HuH-7 (cell line): Measurements from ENCODE around the gene LCP2.

Source experiments
- DNase-seq: peaks from one replicate; pipeline ENCODE4 v3.0.0; 2011; ENCODE audit warnings: low spot score

Gene LCP2

GRCh38 chr5:170296036-170296934 lies 1.3 kb downstream of the LCP2 start:
- no peak for DNase-seq

DNA sequence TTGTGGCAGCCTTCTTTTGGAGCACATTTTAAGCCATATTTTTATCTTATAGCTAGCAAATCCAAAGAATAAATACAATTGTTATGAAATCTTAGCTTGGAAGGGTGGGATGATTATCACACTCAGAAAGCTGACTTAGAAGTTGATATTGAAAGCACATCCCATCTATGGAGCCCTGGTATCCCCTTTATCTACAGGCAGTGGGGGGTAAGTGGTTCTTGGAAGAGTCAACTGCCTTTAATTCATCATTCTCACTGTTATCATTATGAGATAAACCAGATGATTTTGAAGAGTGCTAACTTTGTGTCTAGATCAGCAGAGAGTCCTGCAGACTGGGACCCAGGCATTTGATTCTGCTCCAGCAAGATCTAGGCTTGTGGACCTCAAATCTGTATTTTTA lies 3.0 kb downstream of the LCP2 start:
- DNase-seq: no peak

DNA sequence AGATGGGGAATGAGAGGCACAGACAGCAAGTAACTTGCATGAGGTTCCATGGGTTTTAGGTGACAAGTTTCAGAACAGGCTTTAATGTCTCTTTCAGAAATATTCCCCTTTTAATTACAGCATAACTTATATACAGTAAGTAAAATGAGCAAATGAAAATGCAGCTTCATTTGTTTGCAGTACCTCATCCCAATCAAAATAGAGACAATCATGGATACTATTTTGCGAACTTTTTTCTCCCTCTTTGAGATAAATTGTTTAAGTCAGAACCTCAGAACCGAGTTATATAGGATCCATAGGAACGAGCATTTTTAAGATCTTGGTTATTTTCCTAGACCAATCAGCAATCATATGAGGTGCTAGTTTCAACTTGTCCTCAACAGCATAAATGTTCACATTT lies 3.5 kb downstream of the LCP2 start:
- no peak for DNase-seq

DNA sequence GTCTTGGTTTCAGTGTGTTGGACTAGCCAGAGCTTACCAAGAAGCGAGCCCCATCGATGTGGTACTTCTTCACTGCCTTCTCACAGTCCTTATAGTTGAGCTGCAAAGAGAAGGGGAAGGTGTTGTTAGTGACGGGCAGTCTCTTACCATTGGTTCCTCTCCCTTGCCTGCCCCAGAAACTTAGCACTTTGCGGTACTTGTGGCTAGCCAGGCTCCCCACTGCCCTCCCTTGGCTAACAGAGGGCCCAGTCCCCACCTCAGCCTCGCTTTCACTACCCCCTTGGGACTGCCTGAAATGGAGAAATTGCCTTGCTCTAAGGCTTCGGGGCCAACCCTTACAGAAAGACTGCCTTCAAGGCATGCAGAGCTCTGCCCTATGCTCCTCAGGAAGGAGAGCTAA lies 4.3 kb downstream of the LCP2 start:
- DNase-seq: no peak

DNA sequence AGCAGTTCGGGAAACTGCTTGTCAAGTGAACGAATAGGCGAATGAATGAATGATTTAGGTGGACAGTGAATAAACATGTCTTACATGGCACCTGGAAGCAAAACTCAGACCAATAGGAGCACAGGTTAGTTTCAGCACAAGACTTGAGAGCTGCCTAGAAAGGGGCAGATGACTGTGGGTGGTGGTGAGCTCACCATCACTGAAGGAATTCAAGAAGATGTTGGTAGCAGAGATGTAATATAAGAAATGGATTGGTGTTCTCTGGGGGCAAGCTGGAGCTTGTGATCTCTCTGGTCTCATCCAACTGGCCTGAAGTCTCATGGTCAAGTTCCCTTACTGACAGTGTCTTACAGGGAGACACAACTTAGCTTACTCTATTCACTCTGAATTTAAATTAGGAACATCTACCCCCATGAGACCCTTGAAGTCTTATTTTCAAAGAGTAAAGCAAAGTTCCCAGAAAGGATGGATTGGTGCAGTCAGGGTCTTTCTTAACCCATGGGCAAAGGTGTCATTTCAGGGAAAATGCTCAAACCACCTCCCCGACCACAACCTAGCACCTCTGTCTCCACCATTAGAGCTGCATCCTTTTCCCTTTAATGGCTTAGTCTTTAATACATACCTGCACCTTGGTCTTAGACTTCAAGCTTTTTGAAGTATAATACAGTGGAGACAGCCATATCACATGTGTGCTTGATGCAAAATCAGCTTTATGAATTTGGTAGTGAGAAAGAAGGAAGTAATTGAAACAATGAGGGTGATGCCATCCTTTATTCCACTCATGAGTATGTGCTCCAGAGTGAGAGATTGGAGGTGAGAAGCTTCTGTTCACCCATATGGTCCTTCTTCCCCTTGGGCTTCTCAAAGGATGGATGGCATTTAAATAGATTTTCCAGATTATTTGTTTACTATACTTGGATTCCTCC lies 5.1 kb downstream of the LCP2 start:
- no peak for DNase-seq

DNA sequence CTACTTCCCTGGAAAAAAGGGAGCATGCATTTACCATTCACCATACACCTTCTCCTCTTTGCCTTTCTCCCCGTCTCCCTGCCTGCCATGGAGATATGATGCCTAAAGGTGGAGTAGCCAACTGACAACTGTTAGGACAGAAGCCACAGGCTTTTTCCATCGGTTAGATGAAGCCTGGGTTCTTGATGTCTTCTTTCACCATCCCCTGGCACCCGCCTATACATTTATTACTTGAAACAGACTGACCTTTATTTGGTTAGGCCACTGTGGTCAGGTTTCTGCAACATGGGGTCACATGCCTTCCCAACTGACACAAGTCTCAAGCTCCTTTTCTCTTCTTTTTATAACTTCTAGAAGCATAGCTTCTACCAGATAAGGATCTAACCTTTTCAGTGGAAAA lies 7.1 kb downstream of the LCP2 start:
- DNase-seq: no peak

DNA sequence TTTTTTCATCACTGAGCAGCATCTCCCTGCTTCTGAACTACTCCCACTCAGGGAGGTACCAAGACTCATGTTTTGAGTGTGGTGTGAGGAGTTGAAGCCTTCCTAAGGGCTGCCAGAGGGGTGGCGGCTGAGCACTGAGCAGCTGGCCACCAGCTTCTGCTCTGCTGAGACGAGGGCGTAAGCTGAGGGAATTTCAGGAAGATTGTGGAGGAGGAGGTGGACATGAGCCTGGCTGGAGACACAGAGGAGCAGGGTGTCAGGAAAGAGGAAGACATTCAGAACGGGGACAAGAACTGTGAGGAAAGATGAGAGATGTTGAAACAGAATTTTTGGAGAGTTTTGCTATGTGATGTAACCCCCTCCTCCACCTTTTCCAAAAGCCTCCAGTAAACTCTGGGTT lies 7.8 kb downstream of the LCP2 start:
- DNase-seq: no peak

DNA sequence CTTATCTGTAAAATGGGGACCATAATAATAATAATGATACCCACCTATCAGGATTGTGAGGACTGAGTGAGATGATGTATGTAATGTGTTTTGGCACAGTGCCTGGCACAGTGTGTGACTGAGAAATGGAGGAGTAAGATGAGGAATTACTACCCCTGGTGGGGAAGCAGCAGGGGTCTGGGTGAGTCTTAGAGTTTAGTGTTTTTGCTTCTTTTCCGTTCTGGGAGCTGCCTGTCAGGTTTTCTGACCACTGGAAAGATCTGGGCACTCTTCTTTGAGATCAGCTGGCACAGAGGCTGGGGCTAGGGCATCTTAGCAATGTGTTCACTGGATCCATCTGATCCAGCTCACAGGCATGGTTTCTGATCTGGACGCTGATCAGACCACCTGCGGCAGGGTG lies 8.5 kb downstream of the LCP2 start:
- no peak for DNase-seq

DNA sequence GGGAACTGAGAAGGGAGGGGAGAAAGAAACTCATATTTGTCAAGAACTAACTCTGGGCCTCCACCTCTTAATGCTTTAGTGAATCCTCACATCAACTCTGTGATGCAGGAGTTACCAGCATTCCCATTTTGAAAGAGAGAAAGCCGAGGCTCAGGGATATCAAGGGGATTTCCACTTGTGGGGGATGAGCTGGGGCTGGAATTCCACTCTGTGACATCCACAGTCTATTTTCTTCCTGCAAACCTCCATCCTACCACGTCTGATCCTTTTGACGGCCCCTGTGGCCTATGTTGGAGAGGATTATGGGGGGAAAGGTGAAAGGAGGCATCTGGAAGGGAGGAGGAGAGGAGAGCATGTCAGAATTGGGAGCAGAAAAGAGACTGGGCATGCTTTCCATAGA lies 9.0 kb downstream of the LCP2 start:
- no peak for DNase-seq

DNA sequence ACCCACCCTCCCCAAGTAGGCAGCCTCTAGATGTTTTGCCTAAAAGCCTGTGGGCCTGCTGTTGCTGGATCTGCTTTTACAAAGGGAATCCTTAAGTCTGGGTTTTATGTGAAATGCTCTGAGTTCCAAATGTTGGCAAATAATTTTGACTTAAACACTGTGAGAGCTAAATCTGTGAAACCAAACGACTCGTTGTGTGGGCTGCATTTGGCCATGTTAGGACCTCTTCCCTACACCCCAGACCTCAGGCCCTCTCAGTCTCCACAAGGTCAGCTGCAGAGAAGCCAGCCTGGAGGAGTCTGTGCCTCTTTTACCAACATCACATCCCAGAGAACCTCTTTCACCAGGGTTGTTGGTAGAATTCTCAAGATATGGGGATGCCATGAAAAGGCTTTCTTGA lies 9.4 kb downstream of the LCP2 start:
- no peak for DNase-seq

GRCh38 chr5:170287532-170287931 lies 10.0 kb downstream of the LCP2 start:
- no peak for DNase-seq

DNA sequence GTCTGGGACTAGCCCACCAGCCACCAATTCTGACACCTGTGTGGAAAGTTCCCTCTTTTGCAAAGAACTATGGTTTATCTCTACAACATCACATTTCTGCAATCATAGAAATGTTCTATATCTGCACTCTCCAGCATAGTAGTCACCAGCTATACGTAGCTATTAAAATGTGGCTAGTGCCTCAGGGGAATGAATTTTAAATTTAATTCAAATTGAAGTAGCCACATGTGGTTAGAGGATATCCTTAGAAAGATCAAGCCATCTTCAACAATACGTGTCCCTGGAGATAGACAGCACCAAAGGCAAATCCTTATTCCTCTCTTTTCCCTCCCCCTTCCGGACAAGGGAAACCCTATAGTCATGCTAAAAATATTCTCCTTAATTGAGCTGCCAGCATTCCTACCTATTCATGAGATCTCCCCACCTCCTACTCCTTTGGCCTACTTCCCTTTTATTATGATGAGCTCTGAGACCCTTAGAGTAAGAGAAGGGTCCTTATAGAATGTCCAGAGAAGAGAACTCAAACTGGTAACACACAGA lies 11.1 kb downstream of the LCP2 start:
- DNase-seq: no peak

DNA sequence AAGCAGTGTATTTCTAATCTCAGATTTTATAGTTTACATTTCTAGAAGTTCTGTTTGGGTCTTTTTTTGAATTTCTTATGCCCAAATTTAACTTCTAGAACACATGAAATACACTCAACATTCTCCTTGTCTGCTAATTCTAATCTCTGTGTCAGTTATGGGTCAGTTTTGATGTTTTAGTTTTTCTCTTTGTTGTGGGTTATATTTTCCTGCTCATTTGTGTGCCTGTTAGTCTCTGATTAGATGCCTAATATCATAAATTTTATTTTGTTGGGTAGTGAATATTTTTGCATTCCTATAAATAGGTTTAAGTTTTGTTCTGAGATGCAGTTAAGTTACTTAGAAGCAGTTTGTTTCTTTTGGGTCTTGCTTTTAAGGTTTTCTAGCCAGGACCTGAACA lies 12.4 kb downstream of the LCP2 start:
- DNase-seq: no peak

- no peak for DNase-seq
Observed at GRCh38 chr5:170284231-170284630, 13.3 kb downstream of the LCP2 start.

DNA sequence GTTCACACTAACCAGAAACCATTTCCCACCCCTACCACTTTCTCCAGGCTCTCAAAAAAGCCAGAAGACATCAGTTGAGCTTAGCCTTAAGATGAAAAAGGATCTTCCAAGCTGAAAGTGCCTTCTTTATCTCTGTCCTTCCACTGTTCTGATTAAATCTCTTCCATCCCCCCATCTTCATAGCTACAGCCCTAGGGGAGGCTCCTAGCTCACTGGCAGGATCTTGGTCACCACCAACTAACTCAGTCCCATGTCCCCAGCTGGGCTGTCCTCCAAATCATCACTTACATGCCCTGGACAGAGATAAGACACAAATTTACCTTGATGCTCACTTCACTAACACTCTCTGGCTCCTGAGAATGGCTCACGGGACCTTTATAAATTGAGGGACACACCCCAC lies 14.3 kb downstream of the LCP2 start:
- no peak for DNase-seq

GRCh38 chr5:170280011-170280493 lies 17.5 kb downstream of the LCP2 start:
- no peak for DNase-seq

DNA sequence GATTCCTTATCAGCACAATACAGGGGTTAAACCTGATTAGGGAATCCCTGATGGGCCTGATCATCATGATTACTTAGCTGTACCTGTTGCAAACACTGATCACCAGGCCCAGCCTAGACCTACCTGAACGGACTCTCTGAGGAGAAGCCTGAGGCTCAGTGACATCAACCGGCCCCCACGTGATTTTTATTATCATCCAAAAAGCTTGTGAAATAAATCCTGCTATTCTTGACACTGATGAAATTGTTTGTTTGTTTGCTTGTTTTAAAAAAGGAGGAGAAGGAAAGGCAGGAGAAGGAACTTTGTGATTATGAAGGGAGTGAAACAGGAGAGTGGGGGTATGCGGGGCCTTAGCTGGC lies 18.1 kb downstream of the LCP2 start:
- DNase-seq: no peak

DNA sequence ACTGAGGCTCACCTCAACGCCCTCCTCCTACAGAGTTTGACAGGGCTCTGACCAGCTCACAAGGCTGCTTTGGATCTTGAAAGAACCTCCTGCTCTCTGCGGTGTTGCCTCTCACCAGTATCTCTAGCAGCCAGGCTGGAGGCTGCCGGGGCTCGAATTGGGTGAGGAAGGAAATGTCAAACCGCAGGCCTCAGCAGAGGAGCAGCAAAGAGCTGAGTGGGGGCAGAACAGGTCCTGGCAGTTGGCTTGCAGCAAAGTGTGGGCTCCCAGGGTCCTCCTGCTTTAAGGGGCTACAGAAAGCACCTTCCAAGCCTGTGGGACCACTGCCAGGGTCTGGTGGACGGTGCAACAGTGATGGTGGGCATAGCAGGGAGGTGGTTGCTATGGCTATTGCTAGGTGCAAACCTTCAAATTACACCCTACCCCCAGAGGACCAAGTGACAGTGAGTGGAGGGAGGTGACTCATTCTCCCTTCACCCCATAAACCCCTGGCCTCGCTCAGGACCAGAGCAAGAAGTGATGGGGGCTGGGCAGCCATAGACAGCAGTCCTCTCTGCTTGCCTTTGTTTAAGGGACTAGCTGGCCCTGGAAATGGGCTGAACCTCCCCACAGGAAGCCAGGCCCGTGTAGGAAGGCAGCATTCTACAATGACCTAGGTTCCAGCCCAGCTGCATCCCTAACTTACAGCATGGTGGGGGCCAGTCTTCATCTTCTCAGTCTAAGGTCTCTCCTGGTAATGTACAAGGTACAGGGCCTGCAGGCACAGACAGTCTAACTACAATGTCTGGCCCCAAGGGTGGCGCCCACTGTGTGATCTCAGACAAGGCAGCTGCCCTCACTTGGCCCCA lies 18.7 kb downstream of the LCP2 start:
- no peak for DNase-seq

DNA sequence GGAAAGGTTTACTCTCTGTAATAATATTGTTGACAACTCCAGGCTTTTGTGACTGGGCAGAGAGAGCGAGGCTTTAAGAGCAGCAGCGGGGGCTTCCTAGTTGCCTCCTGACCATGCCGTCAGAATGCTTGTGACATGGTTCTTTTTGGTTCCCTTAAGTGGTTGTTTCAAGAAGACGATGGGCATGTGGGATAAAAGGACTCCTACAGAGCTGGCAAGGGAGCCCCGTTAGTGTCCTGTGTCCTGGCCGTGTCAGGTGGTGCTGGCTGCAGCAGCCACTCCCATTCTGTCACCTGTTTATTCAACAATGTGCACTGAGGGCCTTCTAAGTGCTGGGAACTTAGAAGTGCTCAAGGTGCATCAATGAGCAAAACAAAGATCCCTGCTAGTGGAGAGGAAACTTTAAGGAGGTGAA lies 19.7 kb downstream of the LCP2 start:
- no peak for DNase-seq

- no peak for DNase-seq
Observed at GRCh38 chr5:170276140-170276539, 21.4 kb downstream of the LCP2 start.

- DNase-seq: no peak
Observed at GRCh38 chr5:170275376-170275994, 22.1 kb downstream of the LCP2 start.
